Cerebellar cortex (tissue), 1 donor: ENCODE results near the gene DDX3X.
"Not testable (repeated sequence)": the region's sequence is repeated elsewhere in the genome, so short reads cannot be mapped to it uniquely, and the experiment has no call there.

ENCODE experiments used
- DNase-seq: peaks from one replicate; pipeline ENCODE4 v3.0.0-alpha.2; 2015; ENCODE audit warnings: low spot score

DDX3X gene

GRCh38 chrX:41333744-41334362, at the start of gene DDX3X:
Gene DDX3X (plus strand): TSS chrX:41334162. CDS start chrX:41334253, 91 bp downstream.
- peak; percentile 85 for DNase-seq

GRCh38 chrX:41285928-41286327, 48.0 kb upstream of the DDX3X start:
- DNase-seq, result not testable (repeated sequence)

- no peak for DNase-seq
Observed at GRCh38 chrX:41288641-41289040, 45.3 kb upstream of the DDX3X start.

- no peak for DNase-seq
Observed at GRCh38 chrX:41289095-41289494, 44.9 kb upstream of the DDX3X start.

- DNase-seq, result no peak
Observed at GRCh38 chrX:41291309-41291708, 42.7 kb upstream of the DDX3X start.

GRCh38 chrX:41293269-41293668, 40.7 kb upstream of the DDX3X start:
- DNase-seq, result peak; percentile 24

GRCh38 chrX:41300758-41301437, 33.1 kb upstream of the DDX3X start:
- no peak for DNase-seq

- DNase-seq, result no peak
Observed at GRCh38 chrX:41301438-41301824, 32.5 kb upstream of the DDX3X start.

- DNase-seq, result no peak
Observed at GRCh38 chrX:41302370-41302769, 31.6 kb upstream of the DDX3X start.

GRCh38 chrX:41303013-41303412, 30.9 kb upstream of the DDX3X start:
- no peak for DNase-seq

- no peak for DNase-seq
Observed at GRCh38 chrX:41304178-41304577, 29.8 kb upstream of the DDX3X start.

GRCh38 chrX:41308884-41309647, 24.9 kb upstream of the DDX3X start:
- no peak for DNase-seq

GRCh38 chrX:41312786-41313185, 21.2 kb upstream of the DDX3X start:
- DNase-seq, result no peak

GRCh38 chrX:41313419-41313818, 20.5 kb upstream of the DDX3X start:
- DNase-seq, result no peak

- DNase-seq, result no peak
Observed at GRCh38 chrX:41314204-41314603, 19.8 kb upstream of the DDX3X start.

- no peak for DNase-seq
Observed at GRCh38 chrX:41314881-41315280, 19.1 kb upstream of the DDX3X start.

GRCh38 chrX:41316266-41316665, 17.7 kb upstream of the DDX3X start:
- not testable (repeated sequence) for DNase-seq

GRCh38 chrX:41317477-41318208, 16.3 kb upstream of the DDX3X start:
- no peak for DNase-seq

GRCh38 chrX:41320393-41320792, 13.6 kb upstream of the DDX3X start:
- DNase-seq, result no peak

GRCh38 chrX:41322821-41323603, 10.9 kb upstream of the DDX3X start:
- no peak for DNase-seq

GRCh38 chrX:41326431-41326830, 7.5 kb upstream of the DDX3X start:
- DNase-seq, result no peak

- no peak for DNase-seq
Observed at GRCh38 chrX:41327341-41327740, 6.6 kb upstream of the DDX3X start.
